WTC11 (cell line): ENCODE measurements around the gene NEUROG1.

Experiments used
- CREM ChIP-seq: sonication (generic); formaldehyde crosslinking; IDR thresholded peaks from 2 replicates; pipeline ENCODE4 v1.8.1; 2022; ENCODE audit warnings: mild to moderate bottlenecking, missing genetic modification reagents, moderate library complexity
- FOXJ3 ChIP-seq: sonication (generic); formaldehyde crosslinking; IDR thresholded peaks from 2 replicates; pipeline ENCODE4 v1.9.0; 2021; ENCODE audit warnings: missing genetic modification reagents, mild to moderate bottlenecking, borderline replicate concordance
- FOXP1 ChIP-seq: sonication (generic); formaldehyde crosslinking; IDR thresholded peaks from 2 replicates; pipeline ENCODE4 v1.8.0; 2022; ENCODE audit warnings: missing genetic modification reagents, mild to moderate bottlenecking, moderate library complexity, borderline replicate concordance
- GTF2I ChIP-seq: fragments of 250-450 bp; sonication (Bioruptor Pico); conservative IDR thresholded peaks from 2 replicates; pipeline ENCODE4 v1.4.0; 2021; ENCODE audit warnings: mild to moderate bottlenecking
- IRF2 ChIP-seq: sonication (generic); formaldehyde crosslinking; IDR thresholded peaks from 2 replicates; pipeline ENCODE4 v1.8.0; 2022; ENCODE audit warnings: low read depth, missing genetic modification reagents, borderline replicate concordance
- NFATC4 ChIP-seq: fragments of 250-450 bp; sonication (Bioruptor Pico); IDR thresholded peaks from 2 replicates; pipeline ENCODE4 v1.9.0; 2021; ENCODE audit warnings: mild to moderate bottlenecking
- NFYB ChIP-seq: sonication (generic); formaldehyde crosslinking; conservative IDR thresholded peaks from 2 replicates; pipeline ENCODE4 v1.8.0; 2022; ENCODE audit warnings: low read depth, missing genetic modification reagents
- TCF7 ChIP-seq: sonication (generic); formaldehyde crosslinking; IDR thresholded peaks from 2 replicates; pipeline ENCODE4 v1.8.0; 2022; ENCODE audit warnings: mild to moderate bottlenecking, low read depth, missing genetic modification reagents, moderate library complexity
- ZNF396 ChIP-seq: fragments of 250-450 bp; sonication (Bioruptor Pico); IDR thresholded peaks from 2 replicates; pipeline ENCODE4 v1.8.0; 2021; ENCODE audit warnings: mild to moderate bottlenecking, moderate library complexity, borderline replicate concordance
- TF ChIP-seq, protein P1 (sequence below): fragments of 200-600 bp; IDR thresholded peaks from 2 replicates; pipeline ENCODE4 v1.8.0; 2022; ENCODE audit warnings: antibody characterized with exemption
- TF ChIP-seq, protein P2 (sequence below): sonication (generic); formaldehyde crosslinking; IDR thresholded peaks from 2 replicates; pipeline ENCODE4 v1.8.1; 2023; ENCODE audit warnings: mild to moderate bottlenecking, missing genetic modification reagents, moderate library complexity
- TF ChIP-seq, protein P3 (sequence below): sonication (generic); formaldehyde crosslinking; conservative IDR thresholded peaks from 2 replicates; pipeline ENCODE4 v1.8.1; 2023; ENCODE audit warnings: mild to moderate bottlenecking, low read depth, missing genetic modification reagents, moderate library complexity
- TF ChIP-seq, protein P4 (sequence below): sonication (generic); formaldehyde crosslinking; IDR thresholded peaks from 2 replicates; pipeline ENCODE4 v1.8.0; 2022; ENCODE audit warnings: mild to moderate bottlenecking, missing genetic modification reagents

DNA sequence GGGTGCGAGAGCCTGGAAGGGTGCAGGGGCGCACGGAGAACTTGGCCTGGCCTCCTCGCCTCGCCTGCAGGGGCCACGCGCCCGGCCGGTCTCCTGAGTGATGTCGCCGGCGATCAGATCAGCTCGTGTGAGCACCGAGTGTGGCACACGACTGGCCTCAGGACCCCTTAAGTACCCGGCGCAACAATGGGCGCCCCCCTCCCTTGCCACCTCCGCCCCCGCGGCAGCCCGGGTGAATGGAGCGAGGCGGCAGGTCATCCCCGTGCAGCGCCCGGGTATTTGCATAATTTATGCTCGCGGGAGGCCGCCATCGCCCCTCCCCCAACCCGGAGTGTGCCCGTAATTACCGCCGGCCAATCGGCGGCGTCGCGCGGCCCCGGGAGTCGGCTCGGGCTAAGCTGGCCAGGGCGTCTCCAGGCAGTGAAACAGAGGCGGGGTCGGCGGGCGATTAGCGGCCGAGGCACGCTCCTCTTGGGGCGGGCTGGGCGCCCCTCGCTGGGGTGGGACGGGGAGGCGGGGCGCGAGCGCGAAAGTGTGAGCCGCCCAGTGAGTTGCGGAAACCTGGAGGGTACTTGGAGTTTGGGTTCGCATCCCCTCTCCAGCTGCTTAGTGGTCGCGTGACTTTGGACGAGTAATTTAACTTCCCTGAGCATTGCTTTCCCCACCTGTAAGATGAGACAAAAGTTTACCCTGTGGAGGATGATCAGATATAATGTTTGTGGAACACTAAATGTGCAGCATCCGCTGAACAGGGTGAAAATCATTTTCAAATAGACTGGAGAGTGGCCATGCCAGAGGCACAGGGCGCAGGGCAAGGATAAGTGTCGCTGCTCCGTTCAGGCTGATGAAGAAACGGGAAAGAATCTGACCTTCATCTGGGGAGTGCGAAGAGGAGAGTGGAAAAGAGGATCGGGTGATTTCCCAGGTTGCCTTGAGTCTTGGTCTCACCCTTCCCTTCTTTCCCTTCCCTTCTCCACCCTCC lies at the start of gene NEUROG1:
- TF ChIP-seq, protein P1, sequence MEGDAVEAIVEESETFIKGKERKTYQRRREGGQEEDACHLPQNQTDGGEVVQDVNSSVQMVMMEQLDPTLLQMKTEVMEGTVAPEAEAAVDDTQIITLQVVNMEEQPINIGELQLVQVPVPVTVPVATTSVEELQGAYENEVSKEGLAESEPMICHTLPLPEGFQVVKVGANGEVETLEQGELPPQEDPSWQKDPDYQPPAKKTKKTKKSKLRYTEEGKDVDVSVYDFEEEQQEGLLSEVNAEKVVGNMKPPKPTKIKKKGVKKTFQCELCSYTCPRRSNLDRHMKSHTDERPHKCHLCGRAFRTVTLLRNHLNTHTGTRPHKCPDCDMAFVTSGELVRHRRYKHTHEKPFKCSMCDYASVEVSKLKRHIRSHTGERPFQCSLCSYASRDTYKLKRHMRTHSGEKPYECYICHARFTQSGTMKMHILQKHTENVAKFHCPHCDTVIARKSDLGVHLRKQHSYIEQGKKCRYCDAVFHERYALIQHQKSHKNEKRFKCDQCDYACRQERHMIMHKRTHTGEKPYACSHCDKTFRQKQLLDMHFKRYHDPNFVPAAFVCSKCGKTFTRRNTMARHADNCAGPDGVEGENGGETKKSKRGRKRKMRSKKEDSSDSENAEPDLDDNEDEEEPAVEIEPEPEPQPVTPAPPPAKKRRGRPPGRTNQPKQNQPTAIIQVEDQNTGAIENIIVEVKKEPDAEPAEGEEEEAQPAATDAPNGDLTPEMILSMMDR, result no peak
- TF ChIP-seq NFATC4, result no peak
- TF ChIP-seq TCF7 (CRISPR knock-in tag), result peak; percentile 86; the same call in 1 of the 2 replicates
- TF ChIP-seq, protein P2, sequence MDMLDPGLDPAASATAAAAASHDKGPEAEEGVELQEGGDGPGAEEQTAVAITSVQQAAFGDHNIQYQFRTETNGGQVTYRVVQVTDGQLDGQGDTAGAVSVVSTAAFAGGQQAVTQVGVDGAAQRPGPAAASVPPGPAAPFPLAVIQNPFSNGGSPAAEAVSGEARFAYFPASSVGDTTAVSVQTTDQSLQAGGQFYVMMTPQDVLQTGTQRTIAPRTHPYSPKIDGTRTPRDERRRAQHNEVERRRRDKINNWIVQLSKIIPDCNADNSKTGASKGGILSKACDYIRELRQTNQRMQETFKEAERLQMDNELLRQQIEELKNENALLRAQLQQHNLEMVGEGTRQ (CRISPR knock-in tag), result peak; percentile 26; the same call in 1 of the 2 replicates
- TF ChIP-seq, protein P3, sequence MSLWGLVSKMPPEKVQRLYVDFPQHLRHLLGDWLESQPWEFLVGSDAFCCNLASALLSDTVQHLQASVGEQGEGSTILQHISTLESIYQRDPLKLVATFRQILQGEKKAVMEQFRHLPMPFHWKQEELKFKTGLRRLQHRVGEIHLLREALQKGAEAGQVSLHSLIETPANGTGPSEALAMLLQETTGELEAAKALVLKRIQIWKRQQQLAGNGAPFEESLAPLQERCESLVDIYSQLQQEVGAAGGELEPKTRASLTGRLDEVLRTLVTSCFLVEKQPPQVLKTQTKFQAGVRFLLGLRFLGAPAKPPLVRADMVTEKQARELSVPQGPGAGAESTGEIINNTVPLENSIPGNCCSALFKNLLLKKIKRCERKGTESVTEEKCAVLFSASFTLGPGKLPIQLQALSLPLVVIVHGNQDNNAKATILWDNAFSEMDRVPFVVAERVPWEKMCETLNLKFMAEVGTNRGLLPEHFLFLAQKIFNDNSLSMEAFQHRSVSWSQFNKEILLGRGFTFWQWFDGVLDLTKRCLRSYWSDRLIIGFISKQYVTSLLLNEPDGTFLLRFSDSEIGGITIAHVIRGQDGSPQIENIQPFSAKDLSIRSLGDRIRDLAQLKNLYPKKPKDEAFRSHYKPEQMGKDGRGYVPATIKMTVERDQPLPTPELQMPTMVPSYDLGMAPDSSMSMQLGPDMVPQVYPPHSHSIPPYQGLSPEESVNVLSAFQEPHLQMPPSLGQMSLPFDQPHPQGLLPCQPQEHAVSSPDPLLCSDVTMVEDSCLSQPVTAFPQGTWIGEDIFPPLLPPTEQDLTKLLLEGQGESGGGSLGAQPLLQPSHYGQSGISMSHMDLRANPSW (CRISPR knock-in tag), result no peak
- no peak for TF ChIP-seq ZNF396 (CRISPR knock-in tag)
- TF ChIP-seq, protein P4, sequence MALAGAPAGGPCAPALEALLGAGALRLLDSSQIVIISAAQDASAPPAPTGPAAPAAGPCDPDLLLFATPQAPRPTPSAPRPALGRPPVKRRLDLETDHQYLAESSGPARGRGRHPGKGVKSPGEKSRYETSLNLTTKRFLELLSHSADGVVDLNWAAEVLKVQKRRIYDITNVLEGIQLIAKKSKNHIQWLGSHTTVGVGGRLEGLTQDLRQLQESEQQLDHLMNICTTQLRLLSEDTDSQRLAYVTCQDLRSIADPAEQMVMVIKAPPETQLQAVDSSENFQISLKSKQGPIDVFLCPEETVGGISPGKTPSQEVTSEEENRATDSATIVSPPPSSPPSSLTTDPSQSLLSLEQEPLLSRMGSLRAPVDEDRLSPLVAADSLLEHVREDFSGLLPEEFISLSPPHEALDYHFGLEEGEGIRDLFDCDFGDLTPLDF, result peak; percentile 64; the same call in 1 of the 2 replicates
- no peak for TF ChIP-seq IRF2 (CRISPR knock-in tag)
- TF ChIP-seq NFYB (CRISPR knock-in tag), result no peak; the same call in none of the 2 replicates
- peak; percentile 94 for TF ChIP-seq FOXP1 (CRISPR knock-in tag)
- TF ChIP-seq GTF2I (CRISPR knock-in tag), result no peak
- TF ChIP-seq CREM (CRISPR knock-in tag), result 0 out of 2 replicates have a peak, but pooled peaks have one; percentile 20
- TF ChIP-seq FOXJ3 (CRISPR knock-in tag), result no peak
